Activated CD8-positive, alpha-beta memory T cell treated with anti-CD3 and anti-CD28 coated beads, Interleukin-2, amount 50 U/mL, for 24 hours (primary cell): ENCODE results near the gene VASN.
A peak's percentile ranks its signal among the peaks of the same experiment; 100 is the strongest.

Experiments used
- DNase-seq: peaks from one replicate; pipeline ENCODE4 v3.0.0-alpha.2; 2020; ENCODE audit errors: extremely low read depth

Gene VASN

GRCh38 chr16:4403133-4403949, 31.7 kb downstream of the VASN start:
- DNase-seq = no peak

GRCh38 chr16:4404247-4404966, 32.8 kb downstream of the VASN start:
- DNase-seq = no peak

- DNase-seq = no peak
Measured at GRCh38 chr16:4404967-4405696, 33.5 kb downstream of the VASN start.

GRCh38 chr16:4407543-4408322, 36.1 kb downstream of the VASN start:
- DNase-seq = no peak

- DNase-seq = no peak
Measured at GRCh38 chr16:4408323-4408690, 36.7 kb downstream of the VASN start.

GRCh38 chr16:4409081-4409932, 37.7 kb downstream of the VASN start:
- DNase-seq = no peak

- DNase-seq = no peak
Measured at GRCh38 chr16:4410335-4411075, 38.9 kb downstream of the VASN start.

- no peak for DNase-seq
Measured at GRCh38 chr16:4411684-4412083, 40.0 kb downstream of the VASN start.

GRCh38 chr16:4412159-4412558, 40.5 kb downstream of the VASN start:
- DNase-seq = no peak

GRCh38 chr16:4412854-4413253, 41.2 kb downstream of the VASN start:
- DNase-seq = no peak

GRCh38 chr16:4414187-4414917, 42.7 kb downstream of the VASN start:
- peak; percentile 72 for DNase-seq

- DNase-seq = no peak
Measured at GRCh38 chr16:4415538-4416199, 44.0 kb downstream of the VASN start.

GRCh38 chr16:4416200-4417032, 44.8 kb downstream of the VASN start, which contains the start of gene CORO7:
Gene CORO7 (minus strand): TSS chr16:4416596. CDS start chr16:4416518, 78 bp downstream.
- DNase-seq = peak; percentile 94

GRCh38 chr16:4419402-4419959, 47.8 kb downstream of the VASN start:
- no peak for DNase-seq

GRCh38 chr16:4420505-4421105, 49.0 kb downstream of the VASN start:
- DNase-seq = no peak

GRCh38 chr16:4425378-4426020, 53.9 kb downstream of the VASN start, which contains the start of gene DNAJA3:
Gene DNAJA3 (plus strand): TSS chr16:4425868. CDS start chr16:4425882, 14 bp downstream.
- peak; percentile 74 for DNase-seq
